HL-60 (cell line): ENCODE results near the gene MAPKAPK2.

Experiments
- CTCF ChIP-seq: IDR thresholded peaks from one replicate; pipeline ENCODE4 v1.5.1; 2011; ENCODE audit warnings: low read length, control low read depth, inconsistent platforms; ENCODE audit not compliant: insufficient read depth
- GABPA ChIP-seq: IDR thresholded peaks from 2 replicates; pipeline ENCODE4 v1.6.1; 2012; ENCODE audit warnings: low read depth
- POLR2AphosphoS5 ChIP-seq: IDR thresholded peaks from 2 replicates; pipeline ENCODE4 v1.6.1; 2012; ENCODE audit warnings: low read depth
- REST ChIP-seq: IDR thresholded peaks from 2 replicates; pipeline ENCODE4 v1.6.1; 2012; ENCODE audit warnings: low read depth; ENCODE audit not compliant: insufficient replicate concordance
- SPI1 ChIP-seq: IDR thresholded peaks from 2 replicates; pipeline ENCODE4 v1.6.1; 2012; ENCODE audit warnings: low read depth, mild to moderate bottlenecking, borderline replicate concordance

GRCh38 chr1:206699000-206699586, 14.4 kb downstream of the MAPKAPK2 start:
- TF ChIP-seq CTCF (no peak), GABPA (no peak), POLR2AphosphoS5 (no peak), SPI1 (peak; percentile 84), REST (no peak)
